KBM-7 (cell line): ENCODE data around the gene EPB41L2.
"Not testable (repeated sequence)": the region's sequence is repeated elsewhere in the genome, so short reads cannot be mapped to it uniquely, and the experiment has no call there.

ENCODE experiments used
- DNase-seq: peaks from one replicate; pipeline ENCODE4 v3.0.0-alpha.2; 2015
- in situ Hi-C: fragments of 300-500 bp; cut with MboI; formaldehyde crosslinking; loops from 2 replicates; pipeline ENCODE4 v1.14.3; 2020; ENCODE audit warnings: low sequenced_read_pairs, low pct_unique_long_range_greater_than_20kb, mixed read lengths

The EPB41L2 gene

DNA sequence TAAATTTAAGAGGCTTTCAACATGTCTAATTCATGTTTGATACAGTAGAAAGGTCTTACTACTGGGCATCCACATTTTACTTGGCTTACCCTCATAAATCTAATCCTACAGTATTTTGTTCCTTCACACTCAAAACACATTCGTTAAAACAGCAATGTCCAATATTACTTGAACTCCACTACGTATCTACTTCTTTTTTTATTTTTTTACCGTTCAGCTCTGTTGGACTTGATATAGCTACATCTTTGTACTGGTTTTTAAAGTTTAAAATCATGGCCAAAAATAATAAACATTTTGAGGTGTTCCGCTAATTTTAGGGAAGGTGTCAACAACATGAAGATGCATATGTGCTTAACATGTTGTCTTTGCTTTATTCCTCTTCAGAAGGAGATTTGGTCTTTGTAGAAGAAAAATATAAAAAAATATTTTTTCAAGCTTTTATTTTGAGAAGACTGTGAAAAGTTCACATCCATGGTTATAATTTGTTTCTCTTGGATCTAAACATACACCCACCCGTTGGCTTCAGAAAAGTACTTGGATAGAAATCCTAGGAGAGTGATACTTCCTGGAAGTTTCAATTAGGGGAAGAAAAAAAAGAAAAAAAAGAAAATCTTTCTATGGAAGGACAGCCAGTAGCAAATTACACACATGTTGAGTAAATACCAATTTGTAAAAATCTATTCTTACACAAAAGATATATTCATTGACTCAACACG lies 71.5 kb downstream of the EPB41L2 start:
- no peak for DNase-seq
- in situ Hi-C loops = no loop called here

DNA sequence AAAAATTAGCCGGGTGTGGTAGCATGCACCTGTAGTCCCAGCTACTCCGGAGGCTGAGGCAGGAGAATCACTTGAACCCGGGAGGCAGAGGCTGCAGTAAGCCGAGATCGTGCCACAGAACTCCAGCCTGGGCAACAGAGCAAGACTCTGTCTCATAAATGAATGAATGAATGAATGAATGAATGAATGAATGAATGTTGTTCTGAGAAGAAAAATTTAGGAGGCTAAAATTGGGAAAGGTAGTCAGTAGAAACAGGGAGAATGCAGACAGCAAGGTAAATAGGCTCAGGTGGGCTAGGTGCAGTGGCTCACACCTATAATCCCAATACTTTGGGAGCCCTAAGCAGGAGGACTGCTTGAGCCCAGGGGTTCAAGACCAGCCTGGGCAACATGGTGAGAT lies 75.5 kb downstream of the EPB41L2 start:
- in situ Hi-C loops, DNase-seq: not testable (repeated sequence)

DNA sequence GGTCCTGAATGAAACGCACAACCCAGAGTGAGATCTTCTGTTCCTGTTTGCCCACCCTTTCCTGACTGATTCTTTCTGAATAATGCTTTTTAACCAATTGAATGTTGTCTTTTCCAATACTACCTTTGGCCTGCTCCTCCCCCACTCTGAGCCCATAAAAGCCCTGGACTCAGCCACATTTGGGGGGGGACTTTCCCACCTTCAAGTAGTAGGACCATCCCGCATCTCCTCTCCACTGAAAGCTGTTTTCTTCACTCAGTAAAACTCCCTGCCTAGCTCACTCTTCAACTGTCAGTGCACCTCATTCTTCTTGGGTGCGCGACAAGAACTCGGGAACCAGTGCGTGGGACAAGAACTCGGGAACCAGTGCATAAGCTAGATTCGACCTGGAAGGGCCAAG lies 77.9 kb downstream of the EPB41L2 start:
- DNase-seq = no peak
- in situ Hi-C loops = no loop called here

DNA sequence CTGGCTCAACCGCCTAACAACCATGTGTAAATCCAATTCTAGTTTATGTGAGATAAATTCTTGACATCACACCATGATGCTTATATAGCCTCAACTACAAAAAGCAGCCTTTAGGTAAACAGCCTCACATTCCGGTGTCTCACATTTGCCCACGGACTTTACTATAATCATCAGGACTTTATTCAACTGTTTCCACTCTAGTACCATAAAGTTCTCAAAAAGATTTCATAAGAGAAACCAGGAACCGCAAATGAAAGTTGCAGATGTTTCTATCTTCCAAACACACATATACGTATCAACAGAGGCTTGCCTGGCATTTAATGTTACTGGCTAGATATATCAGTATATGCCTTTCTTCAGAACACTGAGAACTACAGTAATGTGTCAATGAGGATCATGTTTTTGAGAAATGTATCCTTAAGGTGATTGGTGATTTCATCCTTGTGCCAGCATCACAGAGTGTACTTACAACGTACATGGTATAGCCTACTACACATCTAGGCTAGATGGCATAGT lies 80.0 kb downstream of the EPB41L2 start:
- DNase-seq = no peak
- in situ Hi-C loops = no loop called here

DNA sequence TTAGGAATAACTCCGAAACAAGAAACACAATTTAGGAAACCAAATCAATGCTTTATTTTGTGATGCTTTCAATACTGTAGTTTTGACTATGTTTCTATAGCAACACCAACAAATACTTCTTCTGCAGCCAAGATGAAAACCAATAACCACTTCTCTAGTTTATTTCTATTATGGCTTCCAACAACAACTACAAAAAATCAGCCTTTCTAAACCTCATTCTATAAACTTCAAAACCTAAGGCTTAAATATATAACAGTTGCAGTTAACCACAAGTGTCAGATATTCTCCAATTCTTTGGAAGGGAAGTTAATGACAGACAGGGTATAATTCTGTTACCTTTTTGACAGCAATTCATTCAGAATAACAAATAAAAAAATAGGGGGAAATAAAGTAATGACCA lies 80.9 kb downstream of the EPB41L2 start:
- no peak for DNase-seq
- in situ Hi-C loops = no loop called here

DNA sequence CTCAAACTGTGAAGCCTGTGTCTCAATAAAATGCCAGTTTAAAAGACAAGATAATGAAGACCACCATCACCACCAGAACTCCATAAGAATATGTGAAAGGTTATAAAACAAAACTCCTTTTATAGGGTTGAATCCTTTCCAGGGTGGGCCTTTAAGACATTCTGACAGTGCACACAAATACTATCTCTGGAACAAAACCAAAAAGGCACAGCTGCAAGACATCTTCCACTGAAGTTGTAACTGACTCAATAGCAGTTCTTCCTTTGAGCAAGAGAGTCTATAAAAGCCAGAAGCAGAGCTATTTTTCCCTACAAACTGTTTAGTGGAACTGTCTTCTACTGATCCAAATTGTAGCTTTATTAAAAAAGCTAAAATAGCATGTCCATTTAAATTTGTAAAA lies 81.6 kb downstream of the EPB41L2 start:
- in situ Hi-C loops = no loop called here
- DNase-seq = no peak

DNA sequence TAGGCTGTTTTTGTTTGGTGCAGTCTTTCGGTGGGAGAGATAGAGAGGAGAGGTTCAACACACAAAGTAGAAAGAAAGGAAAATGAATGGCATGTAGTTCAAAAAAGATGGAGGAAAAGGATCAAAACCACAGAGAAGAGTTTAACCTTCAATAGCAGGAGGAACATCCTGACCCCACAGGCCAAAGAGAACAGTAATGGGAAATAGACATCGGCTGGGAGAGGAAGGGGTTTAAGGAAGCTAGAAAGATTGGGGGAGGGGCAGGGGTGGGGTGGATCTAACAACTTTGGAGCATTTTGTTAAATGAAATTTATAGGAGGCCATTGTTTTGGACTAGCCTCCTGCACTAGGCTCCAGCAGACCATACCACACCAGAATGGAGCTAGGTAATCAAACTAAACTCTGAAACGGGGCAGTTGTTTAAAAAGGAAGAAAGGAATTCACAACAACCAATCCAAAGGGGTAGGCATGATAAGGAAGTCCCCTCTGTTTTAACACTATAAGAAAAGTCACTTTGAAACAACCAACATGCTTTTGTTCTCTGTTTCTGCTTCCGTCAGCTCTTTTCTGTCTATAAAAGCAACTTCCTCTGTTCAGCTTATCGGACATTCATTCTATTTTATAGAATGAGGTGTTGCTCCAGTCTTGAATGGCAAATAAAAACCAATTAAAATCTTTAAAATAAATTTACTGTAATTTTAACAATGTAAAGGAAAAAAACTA lies 82.6 kb downstream of the EPB41L2 start:
- in situ Hi-C loops = no loop called here
- DNase-seq = peak; percentile 66

DNA sequence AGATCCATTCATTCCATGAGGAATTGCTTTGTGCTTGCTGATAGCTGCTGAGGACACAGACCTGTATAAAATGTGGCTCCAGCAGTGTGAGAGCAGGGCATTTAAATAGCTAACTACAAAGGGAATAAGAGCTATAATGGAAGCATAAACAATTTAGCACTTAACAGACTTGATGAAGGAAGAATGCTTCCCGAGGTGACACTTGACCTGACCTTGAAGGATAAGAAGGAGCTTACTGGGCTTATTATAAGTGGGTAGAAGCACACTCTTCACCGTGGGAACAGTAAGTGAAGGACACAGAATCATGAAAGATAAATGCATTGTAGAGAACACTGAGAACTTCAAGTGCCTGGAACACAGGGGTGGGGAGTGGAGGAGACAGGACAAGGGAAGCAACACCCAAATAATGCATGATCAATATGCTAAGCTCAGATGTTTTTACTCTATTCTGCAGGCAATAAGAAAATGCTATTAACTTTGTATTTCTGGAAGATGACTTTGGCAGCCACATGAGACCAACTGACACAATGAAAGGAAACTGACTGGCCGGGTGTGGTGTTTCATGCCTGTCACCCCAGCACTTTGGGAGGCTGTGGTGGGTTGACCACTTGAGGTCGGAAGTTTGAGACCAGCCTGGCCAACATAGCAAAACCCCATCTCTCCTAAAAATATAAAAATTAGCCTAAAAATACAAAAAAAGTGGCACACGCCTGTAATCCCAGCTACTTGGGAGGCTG lies 84.2 kb downstream of the EPB41L2 start:
- no peak for DNase-seq
- in situ Hi-C loops = no loop called here

DNA sequence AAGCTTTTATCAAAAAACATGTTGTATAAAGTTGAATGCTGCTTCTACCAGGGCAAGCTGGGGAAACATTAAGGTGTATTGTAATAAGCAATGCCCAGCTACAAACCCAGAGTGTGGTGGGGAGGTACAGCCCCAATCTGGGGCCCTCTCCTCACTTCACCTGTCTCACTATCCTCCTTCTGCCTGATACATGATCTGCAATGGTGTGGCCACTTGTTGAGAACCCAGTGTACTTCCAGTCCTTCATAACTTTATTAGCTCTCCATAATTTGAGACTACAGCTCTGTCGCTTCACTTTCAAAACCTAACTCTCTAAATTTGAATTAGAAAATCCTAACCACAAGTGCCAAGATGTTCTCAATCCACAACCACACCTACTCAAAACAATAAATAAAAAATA lies 84.9 kb downstream of the EPB41L2 start:
- DNase-seq = no peak
- in situ Hi-C loops = no loop called here

DNA sequence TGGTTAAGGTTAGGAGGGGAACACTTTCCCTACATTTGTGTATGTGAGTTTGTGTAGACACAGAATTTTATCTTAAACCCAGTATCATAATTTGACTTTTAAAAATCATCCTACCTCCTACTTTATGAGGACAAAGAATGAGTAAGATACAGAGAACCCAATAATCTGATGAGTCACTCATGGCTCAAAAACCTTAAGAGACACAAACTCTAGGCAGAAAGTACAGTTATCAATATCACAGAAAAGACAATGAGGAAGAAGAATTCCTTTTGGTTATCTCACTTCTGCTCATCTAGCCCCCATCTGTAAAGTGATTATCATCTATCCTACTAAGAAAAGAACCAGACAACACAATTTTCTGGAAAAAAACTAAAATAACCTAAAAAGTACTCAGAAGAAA lies 87.7 kb downstream of the EPB41L2 start:
- in situ Hi-C loops = no loop called here
- no peak for DNase-seq

DNA sequence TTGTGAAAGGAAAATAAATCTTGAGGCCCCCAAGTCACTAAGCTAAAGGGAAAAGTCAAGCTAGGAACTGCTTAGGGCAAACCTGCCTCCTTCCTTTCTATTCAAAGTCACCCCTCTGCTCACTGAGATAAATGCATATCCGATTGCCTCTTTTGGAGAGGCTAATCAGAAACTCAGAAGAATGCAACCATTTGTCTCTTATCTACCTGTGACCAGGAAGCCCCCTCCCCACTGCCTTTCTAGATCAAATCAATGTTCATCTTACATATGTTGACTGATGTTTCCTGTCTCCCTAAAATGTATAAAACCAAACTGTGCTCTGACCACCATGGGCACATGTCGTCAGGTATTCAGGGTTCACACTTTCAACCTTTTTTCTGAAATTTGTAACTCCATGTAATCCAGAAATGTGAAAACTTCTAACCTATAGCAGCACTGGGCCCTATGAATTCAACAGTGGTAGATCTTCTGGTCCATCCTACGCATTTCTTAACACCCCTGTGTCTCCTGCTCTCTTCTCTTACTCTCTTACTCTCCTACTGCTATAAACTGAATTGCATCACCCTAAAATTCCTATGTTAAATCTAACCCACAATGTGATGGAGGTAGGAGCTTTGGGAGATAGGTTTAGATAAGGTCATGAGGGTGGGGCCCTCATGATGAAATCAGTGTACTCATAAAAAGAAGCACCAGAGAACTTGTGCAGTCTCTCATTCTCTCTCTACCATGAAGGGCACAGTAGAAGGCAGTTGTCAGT lies 89.3 kb downstream of the EPB41L2 start:
- in situ Hi-C loops = no loop called here
- no peak for DNase-seq

DNA sequence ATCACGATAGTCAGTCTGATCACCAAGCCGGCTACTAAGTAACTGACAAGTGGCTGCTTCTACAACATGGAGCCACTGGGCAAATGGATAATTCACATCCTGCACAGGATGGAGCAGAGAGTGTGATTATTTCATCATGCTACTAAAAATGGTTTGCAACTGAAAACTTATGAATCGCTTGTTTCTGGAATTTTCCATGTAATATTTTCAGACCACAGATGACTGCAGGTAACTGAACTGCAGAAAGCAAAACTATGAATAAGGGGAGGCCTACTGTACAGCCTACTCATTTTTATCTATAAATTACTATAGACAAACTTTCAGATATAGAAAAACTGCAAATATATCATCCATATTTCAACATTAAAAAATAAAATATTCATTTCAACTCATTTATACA lies 91.5 kb downstream of the EPB41L2 start:
- in situ Hi-C loops = no loop called here
- DNase-seq = no peak

DNA sequence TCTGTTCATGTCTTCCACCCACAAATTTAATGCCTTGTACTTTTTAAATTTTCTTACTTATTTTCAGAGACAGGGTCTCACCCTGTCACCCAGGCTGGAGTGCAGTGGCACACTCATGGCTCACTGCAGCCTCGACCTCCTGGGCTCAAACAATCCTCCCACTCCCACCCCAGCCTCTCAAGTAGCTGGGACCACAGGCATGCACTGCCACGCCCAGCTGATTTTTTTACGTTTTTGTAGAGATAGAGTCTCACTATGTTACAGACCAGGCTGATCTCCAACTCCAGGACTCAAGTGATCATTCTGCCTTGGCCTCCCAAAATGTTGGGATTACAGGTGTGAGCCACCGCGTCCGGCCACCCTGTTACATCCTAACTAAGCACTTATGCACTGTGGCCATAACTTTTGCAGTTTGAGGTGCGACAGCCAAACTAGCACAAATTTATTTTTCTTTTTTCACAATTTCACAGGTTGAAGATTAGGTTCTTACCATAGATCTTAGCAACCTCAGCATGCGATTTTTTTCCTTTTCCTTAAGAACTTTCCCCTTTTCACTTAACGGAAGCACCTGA lies 92.1 kb downstream of the EPB41L2 start:
- DNase-seq = no peak
- in situ Hi-C loops = no loop called here

DNA sequence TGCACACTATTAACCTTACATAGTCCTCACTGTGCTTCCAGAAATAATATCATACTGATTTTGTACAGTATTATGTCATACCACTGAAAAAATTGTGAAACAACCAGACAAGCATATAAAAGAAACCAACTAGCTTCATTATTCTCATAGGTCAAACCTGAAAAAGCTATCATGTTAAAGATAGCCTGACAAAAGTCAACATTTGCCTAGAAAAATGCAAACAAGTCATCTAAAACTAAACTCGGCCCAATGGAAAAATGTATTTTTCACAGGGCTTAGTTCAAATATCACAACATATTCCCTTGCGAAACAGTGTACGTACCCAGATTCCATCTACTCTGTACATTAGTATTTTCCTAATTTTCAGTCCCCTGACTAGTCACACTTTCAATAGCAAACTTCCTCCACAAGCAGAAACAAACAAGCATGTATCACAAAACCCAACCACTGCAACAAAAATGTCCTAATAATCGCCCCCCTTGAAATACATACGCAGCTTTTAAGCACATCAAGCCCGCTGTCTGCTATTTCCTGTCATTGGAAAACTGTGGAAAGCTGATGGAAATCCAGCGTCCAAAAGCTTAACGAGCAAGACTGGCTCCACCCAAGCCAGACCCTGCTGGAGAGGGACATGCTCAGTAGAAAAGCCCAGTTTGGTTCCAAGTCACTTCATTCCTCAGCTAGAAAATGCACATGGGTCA lies 93.1 kb downstream of the EPB41L2 start:
- in situ Hi-C loops = no loop called here
- DNase-seq = no peak

DNA sequence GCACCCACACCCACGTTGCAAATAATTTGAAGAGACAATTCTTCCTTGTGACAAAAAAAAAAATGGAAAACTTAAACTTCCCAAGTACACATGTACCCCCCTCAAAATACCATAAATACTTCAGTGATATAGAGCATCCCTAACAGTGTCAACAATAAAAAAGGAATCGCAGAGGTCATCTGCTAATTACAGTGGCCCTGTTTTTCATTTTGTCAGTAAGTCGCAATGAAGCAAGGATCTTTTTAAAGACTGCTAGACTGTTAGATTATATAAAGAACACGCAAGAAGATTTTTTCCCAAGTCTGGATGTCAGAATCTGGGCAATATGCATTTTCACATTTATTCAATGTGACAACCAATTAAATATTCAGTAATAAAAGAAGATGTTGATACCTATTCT lies 93.9 kb downstream of the EPB41L2 start:
- in situ Hi-C loops = no loop called here
- no peak for DNase-seq

DNA sequence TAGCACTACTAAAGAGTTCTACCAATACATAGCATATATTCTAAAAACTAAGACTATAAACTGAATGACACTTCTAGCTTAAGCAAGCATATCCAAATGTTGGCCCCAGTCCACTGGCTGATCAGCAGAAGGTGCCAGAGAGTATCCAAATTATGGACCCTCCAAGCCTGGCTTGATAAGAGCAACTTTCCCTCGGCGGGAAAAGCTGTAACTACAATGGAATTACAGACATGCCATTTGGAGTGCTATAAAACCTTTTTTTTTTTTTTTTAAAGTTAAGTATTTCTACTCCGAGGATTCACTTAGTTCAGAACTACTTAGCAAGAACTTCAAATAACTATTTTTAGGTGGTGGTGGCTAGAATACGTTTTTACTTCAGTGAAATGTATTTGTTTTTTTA lies 94.6 kb downstream of the EPB41L2 start:
- DNase-seq = no peak
- in situ Hi-C loops = no loop called here

DNA sequence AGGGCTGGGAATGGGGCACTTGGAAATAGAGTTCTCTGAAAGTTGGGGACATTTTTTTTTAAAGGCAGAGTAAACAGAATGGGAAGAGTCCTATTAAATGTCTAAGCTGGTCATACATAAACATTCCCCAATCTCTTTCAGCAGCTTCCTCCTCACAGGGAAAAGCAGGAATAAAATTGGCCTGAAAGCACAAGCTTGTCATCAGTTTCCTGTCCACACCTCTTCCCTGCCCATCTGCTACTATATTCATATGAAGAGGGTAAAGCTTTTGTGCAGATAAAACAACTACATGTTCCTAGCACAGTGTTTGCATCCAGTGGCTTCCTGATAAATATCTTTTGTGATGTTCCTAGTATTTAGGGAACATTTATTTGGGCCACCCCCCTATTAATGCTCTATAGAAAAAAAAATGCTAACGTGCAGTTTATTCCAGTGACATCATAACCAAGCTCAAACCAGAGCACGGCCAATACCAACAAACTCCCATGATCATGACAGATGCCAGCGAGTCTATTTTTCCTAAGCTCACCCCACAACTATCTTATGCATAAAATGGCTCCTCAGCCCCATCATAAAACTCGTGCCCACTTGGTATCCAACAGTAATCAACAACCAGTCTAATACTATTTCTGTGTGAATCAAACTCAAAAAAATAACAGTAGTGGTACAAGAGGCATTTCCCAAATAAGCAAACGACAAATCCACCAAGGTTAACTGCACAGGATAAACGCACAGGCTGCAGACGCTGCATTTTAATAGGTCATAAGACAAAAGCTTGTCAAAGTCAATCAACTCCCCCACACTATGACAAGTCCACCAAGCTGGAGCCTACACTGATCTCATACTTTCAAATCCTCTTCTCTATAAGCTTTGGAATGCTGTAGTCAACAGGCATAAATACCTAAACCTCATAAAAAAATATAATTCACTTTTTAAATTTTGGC lies 95.3 kb downstream of the EPB41L2 start:
- in situ Hi-C loops = no loop called here
- DNase-seq = no peak
